SKM-1 (cell line): ENCODE measurements around the gene MCC.

Source experiments
- DNase-seq: peaks from one replicate; lab custom pipeline; 2025; ENCODE audit not compliant: unreplicated experiment; lab: John Stamatoyannopoulos, UW

The MCC gene

DNA sequence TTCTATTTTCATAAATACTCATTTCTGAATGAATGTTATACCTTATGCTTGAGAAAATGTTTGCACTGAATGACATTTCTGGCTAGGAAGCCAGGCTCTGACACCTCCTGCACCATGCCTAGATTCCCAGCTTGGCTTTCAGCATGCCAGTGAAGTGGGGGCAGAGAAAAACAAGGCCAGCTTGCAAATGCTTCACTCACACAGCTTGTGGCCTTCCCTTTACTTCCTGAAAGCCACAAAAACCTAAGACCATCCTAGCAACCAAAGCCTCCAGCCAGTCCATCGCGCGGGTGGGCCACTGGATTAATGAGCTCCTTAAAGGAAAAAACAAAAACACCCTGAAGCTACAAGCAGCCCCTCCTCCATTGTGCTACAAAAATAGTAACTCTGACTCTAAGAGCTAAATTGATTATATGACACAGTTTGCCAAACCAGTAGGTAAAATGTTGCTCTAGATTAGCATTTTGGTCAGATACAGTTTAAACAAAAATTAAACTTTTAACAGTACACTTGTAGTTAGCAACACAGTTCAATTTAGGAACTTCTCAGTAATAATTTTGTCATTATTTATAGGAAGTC, 213.3 kb downstream of the MCC start:
- DNase-seq: no peak

DNA sequence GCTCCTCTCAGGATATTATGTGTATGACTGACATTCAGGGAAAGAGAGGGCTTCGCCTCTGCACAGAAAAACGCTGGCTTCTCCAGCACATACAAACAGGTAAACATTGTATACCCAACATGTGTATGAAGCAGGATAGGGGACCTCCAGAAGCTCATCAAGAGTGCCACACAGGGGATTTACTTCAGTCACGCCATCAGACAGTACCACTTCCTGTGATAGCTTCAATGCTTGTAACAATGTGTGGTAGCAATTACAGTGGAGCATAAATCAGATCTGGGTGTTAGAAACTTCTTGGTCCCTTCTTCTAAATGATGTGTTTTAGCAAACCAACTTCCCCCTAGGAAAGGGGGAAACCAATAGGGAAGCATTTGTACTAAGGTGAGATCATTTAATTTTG, 214.3 kb downstream of the MCC start:
- DNase-seq: no peak

DNA sequence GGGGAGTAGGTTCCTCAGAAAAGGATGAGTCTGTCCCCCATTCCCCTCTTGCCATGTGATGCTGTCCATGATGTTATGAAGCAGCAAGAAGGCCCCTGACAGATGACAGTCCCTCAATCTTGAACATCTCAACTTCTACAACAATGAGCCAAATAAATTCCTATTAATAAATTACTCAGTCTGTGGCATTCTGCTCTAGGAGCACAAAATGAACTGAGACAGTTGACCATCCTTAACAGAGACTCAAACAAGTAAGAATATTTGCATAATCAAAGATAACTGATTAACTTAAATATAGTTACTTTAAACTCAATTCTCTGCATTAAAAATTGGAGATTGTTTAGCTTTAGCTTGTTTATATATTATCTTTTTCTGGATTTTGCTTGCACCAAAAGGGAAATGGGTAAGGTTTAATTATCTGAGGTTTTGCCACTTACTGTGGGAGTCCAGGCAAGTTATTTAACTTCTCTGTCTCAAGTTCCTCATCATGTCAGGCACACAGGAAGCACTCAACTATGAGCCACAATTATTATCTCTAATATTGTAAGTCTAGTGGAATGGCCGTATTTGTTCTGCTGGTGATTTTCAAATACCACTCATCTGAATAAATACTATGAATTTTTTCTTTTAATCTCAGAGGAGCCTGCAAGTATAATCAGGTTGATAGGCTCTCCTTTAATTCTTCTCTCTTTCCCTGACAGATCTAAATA, 216.4 kb downstream of the MCC start:
- no peak for DNase-seq

GRCh38 chr5:113271015-113271414, 217.2 kb downstream of the MCC start:
- no peak for DNase-seq

GRCh38 chr5:113270086-113270485, 218.2 kb downstream of the MCC start:
- DNase-seq: no peak

DNA sequence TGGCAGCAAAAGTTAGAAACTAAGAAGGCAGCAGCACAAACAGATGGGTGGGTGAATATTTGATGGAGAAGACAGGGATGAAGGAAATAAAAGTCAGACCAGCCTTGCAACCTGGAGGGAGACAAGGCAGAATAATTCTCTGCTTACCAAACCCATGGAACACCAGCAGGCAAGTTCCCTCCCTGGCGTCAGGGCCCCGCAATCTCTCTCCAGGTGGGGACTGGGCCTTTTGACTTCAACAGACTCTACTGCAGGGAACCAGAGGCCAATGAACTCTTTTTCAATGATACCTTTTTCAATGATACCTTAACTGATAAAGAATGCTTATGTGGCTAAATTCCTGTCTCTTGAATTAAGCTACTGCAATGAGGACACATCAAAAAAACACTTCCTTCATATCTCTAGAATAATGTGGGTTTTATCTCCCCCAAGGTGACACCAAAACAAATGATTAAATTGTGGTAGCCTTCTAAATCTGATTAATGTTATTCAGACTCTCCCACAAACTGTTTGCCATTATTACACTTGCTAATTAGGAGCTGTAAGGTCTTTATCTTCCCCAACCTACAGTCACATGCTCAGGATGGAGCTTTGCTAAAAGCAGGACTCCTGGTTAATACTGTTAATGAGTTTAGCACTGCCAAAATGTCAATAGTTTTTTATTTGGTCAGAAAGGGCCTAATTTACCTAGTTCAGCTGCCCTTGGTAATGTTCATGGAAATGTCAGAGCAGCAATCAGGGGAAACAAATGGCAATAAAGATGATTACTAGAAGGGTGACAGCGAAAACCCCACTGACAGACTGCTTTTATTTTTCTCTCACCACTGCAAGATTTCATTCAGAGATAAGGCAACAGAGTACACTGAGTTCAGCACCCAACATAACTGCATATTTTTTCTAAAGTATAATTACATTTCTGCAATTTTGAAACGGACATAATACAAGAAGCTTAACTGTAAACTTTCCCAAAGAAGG, 218.9 kb downstream of the MCC start:
- DNase-seq: no peak

- DNase-seq: no peak
These were observed 220.0 kb downstream of the MCC start for GRCh38 chr5:113268232-113268631.

DNA sequence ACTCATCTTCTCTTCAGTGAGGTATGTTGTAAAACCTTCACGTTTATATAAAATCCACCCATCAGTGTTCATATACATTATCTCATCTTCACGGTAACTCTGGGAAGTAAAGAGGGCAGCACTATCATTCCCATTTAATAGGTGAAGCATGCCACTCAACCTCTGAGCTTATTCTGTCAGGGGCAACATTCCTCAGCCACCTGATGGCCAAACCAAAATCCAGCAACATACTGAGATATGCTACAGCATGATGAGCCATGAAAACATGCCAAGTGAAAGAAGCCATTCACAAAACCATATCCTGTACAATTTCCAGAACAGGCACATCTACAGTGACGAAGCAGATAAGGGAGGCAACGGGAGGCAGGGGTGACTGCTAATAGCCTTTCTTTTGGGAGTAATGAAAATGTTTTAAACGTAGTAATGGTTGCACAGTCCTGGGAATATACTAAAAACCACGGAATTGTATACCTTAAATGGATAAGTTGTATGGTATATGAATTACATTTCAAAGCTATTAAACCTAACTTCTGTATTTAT, 220.8 kb downstream of the MCC start:
- DNase-seq: no peak

- DNase-seq: no peak
These were observed 221.4 kb downstream of the MCC start for GRCh38 chr5:113266913-113267227.

- no peak for DNase-seq
These were observed 221.9 kb downstream of the MCC start for GRCh38 chr5:113266227-113266912.

GRCh38 chr5:113265190-113265589, 223.1 kb downstream of the MCC start:
- no peak for DNase-seq

- DNase-seq: no peak
These were observed 224.2 kb downstream of the MCC start for GRCh38 chr5:113264046-113264445.

DNA sequence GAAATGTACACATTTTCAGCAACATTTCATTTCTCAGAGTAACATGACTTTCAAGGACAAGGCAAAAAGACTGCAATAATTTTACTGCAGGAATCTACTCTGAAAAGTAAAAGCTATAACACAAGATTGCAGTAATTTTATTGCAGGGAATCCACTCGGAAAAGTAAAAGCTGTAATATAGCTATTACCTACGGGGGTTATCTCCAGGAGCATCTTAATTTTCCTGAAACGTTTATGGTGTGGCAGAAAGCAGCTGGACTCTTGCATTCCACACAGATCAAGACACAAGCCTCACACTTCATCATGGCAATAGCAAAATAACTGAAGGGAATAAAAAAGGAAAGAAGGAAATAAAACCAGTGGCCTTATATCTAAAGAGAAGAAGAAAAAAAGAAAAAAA, 224.7 kb downstream of the MCC start:
- DNase-seq: no peak

- no peak for DNase-seq
These were observed 225.6 kb downstream of the MCC start for GRCh38 chr5:113262674-113263073.

DNA sequence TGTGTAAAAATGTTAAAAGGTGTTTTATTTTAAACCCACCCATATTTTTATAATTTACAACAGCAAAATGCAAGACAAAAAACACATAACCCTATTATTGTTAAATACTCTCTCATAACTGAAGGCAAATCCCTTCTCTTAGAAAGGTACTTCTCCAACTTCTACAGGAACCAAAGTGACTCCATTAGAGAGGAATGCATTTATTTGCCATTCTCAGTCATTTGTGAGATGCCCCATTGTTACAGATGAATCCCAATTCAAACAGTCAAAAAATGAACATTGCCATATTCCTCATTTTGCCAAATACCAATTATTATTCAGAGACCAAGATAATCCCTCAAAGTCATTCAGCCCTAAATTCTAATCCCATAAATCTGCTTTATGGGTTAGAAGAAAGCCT, 229.2 kb downstream of the MCC start:
- no peak for DNase-seq

GRCh38 chr5:113257545-113257944, 230.7 kb downstream of the MCC start:
- no peak for DNase-seq

DNA sequence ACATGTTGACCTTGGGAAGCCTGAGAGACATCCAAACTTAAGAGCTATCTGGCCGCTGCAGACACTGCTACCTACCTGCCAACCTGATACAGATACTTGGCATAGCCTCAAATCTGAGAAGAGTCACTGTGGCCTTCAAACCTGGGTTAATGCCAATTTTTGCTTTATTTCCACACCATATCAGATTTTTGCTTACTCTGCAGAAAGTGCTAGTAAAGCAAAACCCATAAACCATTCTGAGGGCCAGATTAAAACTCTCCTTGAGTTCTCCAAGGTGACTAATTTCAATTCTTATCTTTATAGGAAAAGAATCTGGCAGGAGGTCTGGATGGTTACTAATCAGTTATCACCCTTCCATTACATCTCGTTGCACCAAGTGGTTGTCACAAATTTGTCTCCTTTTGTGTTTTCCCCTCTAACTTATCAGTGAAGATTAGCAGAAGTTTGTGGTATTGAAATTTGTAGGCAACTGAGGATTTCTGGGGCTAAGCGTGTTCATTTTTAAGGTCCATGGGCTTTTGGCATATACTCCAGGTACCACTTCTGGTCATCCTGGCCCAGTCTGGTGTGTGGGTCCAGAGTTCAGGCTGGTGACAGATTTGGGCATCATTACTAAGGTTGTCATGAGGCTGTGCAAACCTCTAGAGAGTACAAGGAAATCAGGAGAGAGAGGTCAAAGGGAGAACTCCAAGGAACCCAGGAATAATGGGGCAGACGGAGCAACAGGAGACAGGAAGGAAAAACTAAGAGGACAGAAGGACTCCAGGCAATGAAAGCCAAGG, 231.4 kb downstream of the MCC start:
- no peak for DNase-seq

GRCh38 chr5:113255579-113256386, 232.5 kb downstream of the MCC start:
- no peak for DNase-seq

GRCh38 chr5:113255105-113255504, 233.1 kb downstream of the MCC start:
- no peak for DNase-seq

GRCh38 chr5:113253037-113253436, 235.2 kb downstream of the MCC start:
- no peak for DNase-seq
